ENCODE results near the gene CYP2R1.
"Not testable (repeated sequence)": the region's sequence is repeated elsewhere in the genome, so short reads cannot be mapped to it uniquely, and the experiment has no call there.

The CYP2R1 gene

GRCh38 chr11:14881576-14882193, 10.3 kb downstream of the CYP2R1 start:
- H3K4me3 ChIP-seq (replicated peaks; ENCODE audit: low read depth, low read length) = no peak overlapping the region
- DNase-seq (ENCODE audit: low read depth) = no peak
- TF ChIP-seq CTCF (IDR thresholded peaks at IDR 0.05; ENCODE audit: low read length, missing control alignments) = no peak

- no peak overlapping the region for H3K4me3 ChIP-seq (replicated peaks; ENCODE audit: low read depth, low read length)
- no peak for TF ChIP-seq CTCF (IDR thresholded peaks at IDR 0.05; ENCODE audit: low read length, missing control alignments)
- no peak for DNase-seq (ENCODE audit: low read depth)
These were observed 16.9 kb downstream of the CYP2R1 start for GRCh38 chr11:14875163-14875562.

GRCh38 chr11:14873632-14874031, 18.4 kb downstream of the CYP2R1 start:
- no peak for TF ChIP-seq CTCF (IDR thresholded peaks at IDR 0.05; ENCODE audit: low read length, missing control alignments)
- H3K4me3 ChIP-seq (replicated peaks; ENCODE audit: low read depth, low read length) = no peak overlapping the region
- no peak for DNase-seq (ENCODE audit: low read depth)

GRCh38 chr11:14872032-14872431, 20.0 kb downstream of the CYP2R1 start:
- no peak for TF ChIP-seq CTCF (IDR thresholded peaks at IDR 0.05; ENCODE audit: low read length, missing control alignments)

GRCh38 chr11:14863775-14864174, 28.3 kb downstream of the CYP2R1 start:
- not testable (repeated sequence) for H3K4me3 ChIP-seq (replicated peaks; ENCODE audit: low read depth, low read length); DNase-seq (ENCODE audit: low read depth)

More at GRCh38 chr11:14872032-14872431, 20.0 kb downstream of the CYP2R1 start:
- H3K4me3 ChIP-seq (replicated peaks; ENCODE audit: low read depth, low read length) = no peak overlapping the region
- DNase-seq (ENCODE audit: low read depth) = no peak

GRCh38 chr11:14861680-14862079, 30.4 kb downstream of the CYP2R1 start:
- H3K4me3 ChIP-seq (replicated peaks; ENCODE audit: low read depth, low read length) = no peak overlapping the region
- no peak for DNase-seq (ENCODE audit: low read depth)
- no peak for TF ChIP-seq CTCF (IDR thresholded peaks at IDR 0.05; ENCODE audit: low read length, missing control alignments)

GRCh38 chr11:14860511-14860910, 31.5 kb downstream of the CYP2R1 start:
- no peak overlapping the region for H3K4me3 ChIP-seq (replicated peaks; ENCODE audit: low read depth, low read length)
- no peak for DNase-seq (ENCODE audit: low read depth)
- no peak for TF ChIP-seq CTCF (IDR thresholded peaks at IDR 0.05; ENCODE audit: low read length, missing control alignments)

Data from fibroblast of pulmonary artery (primary cell).